Calu3 (cell line): Measurements from ENCODE around the gene TEX2. TPM values are rescaled to one million over a fixed set of nuclear protein-coding genes. Genes with fewer than 3 reads are reported as not detected.

Experiments used
- BruUV-seq: library from RNA; stranded (reverse); fragments of 400-500 nt; replicated peaks from 2 replicates; lab custom pipeline; 2021; lab: Mats Ljungman, UMichigan
- CTCF ChIA-PET: fragments of 300-600 bp; sonication (Branson Sonifier 250); formaldehyde crosslinking; loops from one replicate; lab custom pipeline; 2022; ENCODE audit warnings: antibody characterized with exemption; lab: Charles Lee
- DNase-seq: peaks from one replicate; pipeline ENCODE4 v3.0.0; 2022
- H3K27ac Mint-ChIP-seq: one replicate; pipeline ENCODE4 v1.8.0; 2022; ENCODE audit warnings: mixed read lengths; ENCODE audit not compliant: unreplicated experiment
- H3K27me3 Mint-ChIP-seq: one replicate; pipeline ENCODE4 v1.8.0; 2022; ENCODE audit warnings: mixed read lengths; ENCODE audit not compliant: unreplicated experiment
- H3K36me3 Mint-ChIP-seq: one replicate; pipeline ENCODE4 v1.8.0; 2022; ENCODE audit warnings: mild to moderate bottlenecking, moderate library complexity, mixed read lengths; ENCODE audit not compliant: insufficient read depth, unreplicated experiment
- H3K4me1 Mint-ChIP-seq: one replicate; pipeline ENCODE4 v1.8.0; 2022; ENCODE audit warnings: mild to moderate bottlenecking, low read depth, mixed read lengths; ENCODE audit not compliant: unreplicated experiment
- H3K4me3 Mint-ChIP-seq: one replicate; pipeline ENCODE4 v1.8.0; 2022; ENCODE audit warnings: mild to moderate bottlenecking, low read depth, moderate library complexity, mixed read lengths; ENCODE audit not compliant: unreplicated experiment
- H3K9me3 Mint-ChIP-seq: one replicate; pipeline ENCODE4 v1.8.0; 2022; ENCODE audit warnings: low read depth, mixed read lengths; ENCODE audit not compliant: unreplicated experiment
- intact Hi-C: fragments of 100-400 bp; cut with micrococcal nuclease; formaldehyde crosslinking; loops from one replicate; pipeline ENCODE4 v1.10.0; 2022; ENCODE audit not compliant: unreplicated experiment
- total RNA-seq: library from RNA; stranded (reverse); gene quantifications from 2 replicates; pipeline ENCODE4 v1.2.3, GENCODE V29; 2022
- TF ChIP-seq, protein P1 (sequence below): fragments of 200-600 bp; IDR thresholded peaks from one replicate; pipeline ENCODE4 v1.8.0; 2022; ENCODE audit warnings: antibody characterized with exemption; ENCODE audit not compliant: unreplicated experiment

The TEX2 gene
- total RNA-seq, 1 experiment from 2014 or later = 12.3 TPM

DNA sequence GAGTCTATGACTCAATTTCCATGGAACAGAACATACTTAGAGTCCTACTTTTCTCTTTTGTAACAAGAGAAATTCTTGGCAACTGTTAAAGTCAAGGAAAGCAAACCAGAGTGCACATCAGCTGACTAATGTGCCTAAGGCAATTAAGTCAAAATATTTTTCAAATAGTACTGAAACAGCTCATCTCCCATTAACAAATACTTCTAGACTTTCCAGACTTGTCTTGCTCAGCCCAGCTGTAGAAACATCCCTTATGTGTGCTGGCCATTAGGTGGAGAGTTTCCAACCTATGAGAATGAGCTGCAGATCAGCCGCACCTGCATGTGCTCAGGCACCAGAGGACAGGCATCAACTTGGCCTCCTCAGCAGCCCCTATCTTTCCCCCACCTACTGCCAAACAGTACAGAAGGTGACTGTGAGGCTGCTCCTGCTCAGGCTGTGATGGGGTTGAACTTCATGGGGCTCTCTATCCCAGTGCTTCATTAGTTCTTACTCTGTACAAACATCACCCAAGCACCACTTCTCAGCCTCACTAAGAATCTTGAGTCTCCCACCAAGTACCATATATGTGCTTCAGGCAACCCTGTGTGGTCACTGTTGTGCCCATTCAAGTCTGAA, 32.2 kb downstream of the TEX2 start:
- Mint-ChIP-seq H3K4me3 (no peak overlapping the region), H3K9me3 (no peaks in the 10 kb centered on the region), H3K27ac (no peak overlapping the region), H3K36me3 (no peaks in the 10 kb centered on the region), H3K4me1 (no peaks in the 10 kb centered on the region), H3K27me3 (no peaks in the 10 kb centered on the region)
- CTCF ChIA-PET = interaction anchor here (1.0 kb wide), 1 partner anchor 9 kb away, joined by 8 read pairs; no protein-coding TSS in a partner anchor
- intact Hi-C loops = no loop called here
- DNase-seq = no peak
- TF ChIP-seq, protein P1, sequence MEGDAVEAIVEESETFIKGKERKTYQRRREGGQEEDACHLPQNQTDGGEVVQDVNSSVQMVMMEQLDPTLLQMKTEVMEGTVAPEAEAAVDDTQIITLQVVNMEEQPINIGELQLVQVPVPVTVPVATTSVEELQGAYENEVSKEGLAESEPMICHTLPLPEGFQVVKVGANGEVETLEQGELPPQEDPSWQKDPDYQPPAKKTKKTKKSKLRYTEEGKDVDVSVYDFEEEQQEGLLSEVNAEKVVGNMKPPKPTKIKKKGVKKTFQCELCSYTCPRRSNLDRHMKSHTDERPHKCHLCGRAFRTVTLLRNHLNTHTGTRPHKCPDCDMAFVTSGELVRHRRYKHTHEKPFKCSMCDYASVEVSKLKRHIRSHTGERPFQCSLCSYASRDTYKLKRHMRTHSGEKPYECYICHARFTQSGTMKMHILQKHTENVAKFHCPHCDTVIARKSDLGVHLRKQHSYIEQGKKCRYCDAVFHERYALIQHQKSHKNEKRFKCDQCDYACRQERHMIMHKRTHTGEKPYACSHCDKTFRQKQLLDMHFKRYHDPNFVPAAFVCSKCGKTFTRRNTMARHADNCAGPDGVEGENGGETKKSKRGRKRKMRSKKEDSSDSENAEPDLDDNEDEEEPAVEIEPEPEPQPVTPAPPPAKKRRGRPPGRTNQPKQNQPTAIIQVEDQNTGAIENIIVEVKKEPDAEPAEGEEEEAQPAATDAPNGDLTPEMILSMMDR = no peak
- BruUV-seq = no TSS peak

DNA sequence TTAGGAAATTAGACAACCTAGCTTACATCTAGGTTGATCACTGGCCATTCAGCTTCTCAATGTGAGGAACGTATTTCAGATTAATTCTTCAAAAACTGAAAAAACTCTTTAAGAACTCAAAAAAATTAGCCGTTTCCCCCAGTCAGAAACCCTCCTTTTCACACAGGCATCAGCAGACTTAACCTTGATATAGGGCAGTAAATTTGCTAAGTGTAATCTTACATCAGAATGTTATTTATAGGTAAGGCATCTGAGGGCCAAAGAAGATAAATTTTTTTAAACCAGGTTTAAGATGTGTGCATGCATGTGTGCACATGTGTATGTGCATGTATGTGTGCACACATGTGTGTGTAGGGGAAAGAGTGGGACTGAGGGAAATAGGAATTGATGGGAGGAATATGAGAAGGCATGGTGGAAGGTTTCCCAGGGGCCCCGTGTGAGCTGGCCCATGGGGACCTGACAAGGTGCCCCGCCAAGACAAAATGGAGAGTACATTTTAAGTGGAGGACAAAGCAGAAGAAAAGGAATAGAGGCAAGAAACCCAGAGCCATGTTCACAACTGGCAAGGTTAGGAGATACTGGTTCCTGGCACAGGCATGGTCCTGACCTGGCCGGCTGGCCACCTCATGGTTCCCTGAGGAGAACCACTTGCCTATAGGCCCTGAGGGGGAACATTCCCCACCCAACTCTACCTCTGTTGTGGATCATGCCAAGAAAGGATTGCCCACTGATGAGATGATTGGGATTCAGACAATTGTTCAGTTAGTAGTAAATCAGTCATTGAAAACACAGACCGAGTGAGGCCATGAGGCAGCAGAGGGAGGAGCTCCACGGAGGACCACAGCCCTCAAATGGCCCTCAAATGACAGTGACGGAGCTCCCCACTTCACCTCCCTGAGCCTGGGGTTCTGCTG, 33.0 kb downstream of the TEX2 start:
- TF ChIP-seq, protein P1 = no peak
- DNase-seq = no peak
- Mint-ChIP-seq H3K4me1 (peaks cover 1% of the 10 kb centered on the region), H3K36me3 (no peaks in the 10 kb centered on the region), H3K4me3 (no peak overlapping the region), H3K27ac (no peak overlapping the region), H3K9me3 (no peaks in the 10 kb centered on the region), H3K27me3 (no peaks in the 10 kb centered on the region)
- no TSS peak for BruUV-seq
- CTCF ChIA-PET = interaction anchor here (1.0 kb wide), 1 partner anchor 10 kb away, joined by 8 read pairs; no protein-coding TSS in a partner anchor
- intact Hi-C loops = no loop called here

DNA sequence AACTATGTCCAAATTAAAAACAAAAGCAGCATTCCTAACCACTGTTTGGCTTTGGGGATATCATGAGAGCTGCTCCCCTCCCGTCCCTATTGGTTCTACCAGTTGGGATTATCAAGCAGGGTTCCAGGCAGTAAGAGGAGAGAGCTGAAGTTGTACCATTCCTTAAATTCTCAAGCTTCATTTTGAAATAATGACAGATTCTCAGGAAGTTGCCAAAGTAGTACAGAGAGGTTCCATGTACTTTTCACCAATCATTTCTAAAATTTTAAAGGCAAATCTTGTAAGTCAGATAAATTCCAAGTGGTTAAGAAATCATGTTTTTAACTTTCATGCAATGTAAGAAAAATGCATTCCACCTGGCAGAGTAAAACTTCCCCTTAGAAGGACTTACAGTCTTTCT, 36.9 kb downstream of the TEX2 start:
- H3K27me3 Mint-ChIP-seq = no peaks in the 10 kb centered on the region
- no peak overlapping the region for H3K4me3 Mint-ChIP-seq
- TF ChIP-seq, protein P1 = no peak
- no peaks in the 10 kb centered on the region for H3K36me3 Mint-ChIP-seq
- no peaks in the 10 kb centered on the region for H3K9me3 Mint-ChIP-seq
- CTCF ChIA-PET = no interaction called here
- H3K4me1 Mint-ChIP-seq = peaks cover 12% of the 10 kb centered on the region
- H3K27ac Mint-ChIP-seq = no peak overlapping the region
- BruUV-seq = no TSS peak
- intact Hi-C loops = no loop called here
- DNase-seq = no peak

DNA sequence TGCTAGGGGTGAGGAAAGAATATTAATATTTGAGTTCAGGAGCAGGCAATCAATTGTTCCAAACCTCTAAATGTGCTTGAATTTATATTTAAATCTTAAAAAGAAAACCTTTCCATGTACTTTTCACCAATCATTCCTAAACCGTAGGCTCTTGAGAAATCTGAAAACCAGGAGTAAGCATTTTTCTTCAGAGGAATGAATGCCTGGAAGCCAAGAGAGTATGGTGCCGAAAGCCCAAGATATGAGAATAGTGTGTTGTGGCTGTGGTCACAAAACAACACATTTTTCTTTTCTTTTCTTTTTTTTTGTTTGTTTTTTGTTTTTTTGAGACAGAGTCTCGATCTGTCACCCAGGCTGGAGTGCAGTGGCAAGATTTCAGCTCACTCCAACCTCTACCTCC, 37.6 kb downstream of the TEX2 start:
- H3K4me1 Mint-ChIP-seq = peaks cover 12% of the 10 kb centered on the region
- H3K4me3 Mint-ChIP-seq = no peak overlapping the region
- CTCF ChIA-PET = no interaction called here
- TF ChIP-seq, protein P1 = no peak
- intact Hi-C loops = no loop called here
- no peak for DNase-seq
- no peak overlapping the region for H3K27ac Mint-ChIP-seq
- H3K9me3 Mint-ChIP-seq = no peaks in the 10 kb centered on the region
- no TSS peak for BruUV-seq
- no peaks in the 10 kb centered on the region for H3K27me3 Mint-ChIP-seq
- no peaks in the 10 kb centered on the region for H3K36me3 Mint-ChIP-seq
